H9 (cell line): ENCODE results near the gene FGA. TPM values are rescaled to one million over a fixed set of nuclear protein-coding genes. Genes with fewer than 3 reads are reported as not detected.

Experiments
- DNase-seq: peaks from one replicate; pipeline ENCODE4 v3.0.0-alpha.2; 2017
- H2AFZ ChIP-seq: one replicate; pipeline ENCODE4 v1.6.1; 2013; ENCODE audit warnings: mild to moderate bottlenecking, low read length, control low read depth, moderate library complexity
- H2AK5ac ChIP-seq: 2 replicates; pipeline ENCODE4 v1.6.1; 2013; ENCODE audit warnings: low read length, control low read depth, mixed read lengths; ENCODE audit not compliant: insufficient read length
- H2BK120ac ChIP-seq: one replicate; pipeline ENCODE4 v1.6.1; 2013; ENCODE audit warnings: low read depth, mild to moderate bottlenecking, low read length, control low read depth, inconsistent platforms; ENCODE audit not compliant: poor library complexity, severe bottlenecking
- H2BK12ac ChIP-seq: 2 replicates; pipeline ENCODE4 v1.6.1; 2013; ENCODE audit warnings: low read length, control low read depth, mixed read lengths, low read depth; ENCODE audit not compliant: insufficient read length
- H2BK15ac ChIP-seq: 2 replicates; pipeline ENCODE4 v1.6.1; 2013; ENCODE audit warnings: low read depth, low read length, control low read depth
- H2BK20ac ChIP-seq: one replicate; pipeline ENCODE4 v1.6.1; 2013; ENCODE audit warnings: low read depth, mild to moderate bottlenecking, low read length, control low read depth, inconsistent platforms; ENCODE audit not compliant: poor library complexity, severe bottlenecking
- H2BK5ac ChIP-seq: 2 replicates; pipeline ENCODE4 v1.6.1; 2013; ENCODE audit warnings: low read length, control low read depth, mixed read lengths; ENCODE audit not compliant: insufficient read length
- H3K14ac ChIP-seq: 2 replicates; pipeline ENCODE4 v1.6.1; 2013; ENCODE audit warnings: low read length, control low read depth; ENCODE audit not compliant: insufficient read depth
- H3K18ac ChIP-seq: 2 replicates; pipeline ENCODE4 v1.6.1; 2013; ENCODE audit warnings: low read depth, mild to moderate bottlenecking, mixed read lengths, low read length, control low read depth; ENCODE audit not compliant: insufficient read length
- H3K23ac ChIP-seq: 2 replicates; pipeline ENCODE4 v1.6.1; 2013; ENCODE audit warnings: low read length, control low read depth, mixed read lengths, low read depth; ENCODE audit not compliant: insufficient read length
- H3K23me2 ChIP-seq: 2 replicates; pipeline ENCODE4 v1.6.1; 2013; ENCODE audit warnings: low read depth, mild to moderate bottlenecking, mixed read lengths, low read length, control low read depth; ENCODE audit not compliant: insufficient read length, poor library complexity, severe bottlenecking
- H3K27ac ChIP-seq: 2 replicates; pipeline ENCODE4 v1.5.1; 2013; ENCODE audit warnings: low read length, control low read depth, mixed read lengths, low read depth; ENCODE audit not compliant: insufficient read length
- H3K27me3 ChIP-seq: 2 replicates; pipeline ENCODE4 v1.6.1; 2013; ENCODE audit warnings: low read length, control low read depth, inconsistent platforms; ENCODE audit not compliant: insufficient read depth
- H3K4ac ChIP-seq: 2 replicates; pipeline ENCODE4 v1.6.1; 2013; ENCODE audit warnings: low read depth, mild to moderate bottlenecking, control low read depth, inconsistent platforms, low read length, moderate library complexity
- H3K4me1 ChIP-seq: 2 replicates; pipeline ENCODE4 v1.6.1; 2013; ENCODE audit warnings: low read length, control low read depth, inconsistent platforms; ENCODE audit not compliant: insufficient read depth
- H3K4me2 ChIP-seq: 2 replicates; pipeline ENCODE4 v1.6.1; 2013; ENCODE audit warnings: low read length, control low read depth, mixed read lengths; ENCODE audit not compliant: insufficient read length, insufficient read depth
- H3K56ac ChIP-seq: 2 replicates; pipeline ENCODE4 v1.6.1; 2013; ENCODE audit warnings: low read depth, mild to moderate bottlenecking, mixed read lengths, low read length, control low read depth; ENCODE audit not compliant: insufficient read length
- H3K79me1 ChIP-seq: 2 replicates; pipeline ENCODE4 v1.6.1; 2013; ENCODE audit warnings: low read depth, mild to moderate bottlenecking, moderate library complexity, low read length, control low read depth, inconsistent platforms; ENCODE audit not compliant: insufficient read depth, poor library complexity, severe bottlenecking
- H3K79me2 ChIP-seq: 2 replicates; pipeline ENCODE4 v1.6.1; 2013; ENCODE audit warnings: low read length, control low read depth, inconsistent platforms; ENCODE audit not compliant: insufficient read depth
- H3K9ac ChIP-seq: 2 replicates; pipeline ENCODE4 v1.6.1; 2013; ENCODE audit warnings: low read length, control low read depth, mixed read lengths; ENCODE audit not compliant: insufficient read length; ENCODE audit errors: extremely low read depth
- H3K9me3 ChIP-seq: one replicate; pipeline ENCODE4 v1.6.1; 2013; ENCODE audit warnings: low read depth, low read length, inconsistent platforms; ENCODE audit not compliant: control insufficient read depth
- H3T11ph ChIP-seq: one replicate; pipeline ENCODE4 v1.6.1; 2013; ENCODE audit warnings: mild to moderate bottlenecking, low read length, control low read depth, inconsistent platforms
- H4K20me1 ChIP-seq: one replicate; pipeline ENCODE4 v1.6.1; 2013; ENCODE audit not compliant: control insufficient read depth, insufficient read length, insufficient read depth
- H4K5ac ChIP-seq: 2 replicates; pipeline ENCODE4 v1.6.1; 2013; ENCODE audit warnings: low read depth, mild to moderate bottlenecking, mixed read lengths, low read length, control low read depth; ENCODE audit not compliant: insufficient read length
- H4K8ac ChIP-seq: replicated peaks from 2 replicates; pipeline ENCODE4 v1.6.1; 2013; ENCODE audit warnings: low read length, control low read depth, mixed read lengths, low read depth; ENCODE audit not compliant: insufficient read length
- H4K91ac ChIP-seq: 2 replicates; pipeline ENCODE4 v1.6.1; 2013; ENCODE audit warnings: low read depth, mild to moderate bottlenecking, moderate library complexity, mixed read lengths, low read length, control low read depth; ENCODE audit not compliant: insufficient read length
- H3K27ac Mint-ChIP-seq, 3 experiments: 2 replicates in 2 of 3; 3 replicates in 1 of 3; pipeline ENCODE4 v1.8.0; 2020 to 2021; ENCODE audit warnings: mixed read lengths in 3 of 3, mild to moderate bottlenecking in 1 of 3, moderate library complexity in 1 of 3
- H3K27me3 Mint-ChIP-seq: 2 replicates; pipeline ENCODE4 v1.8.0; 2021; ENCODE audit warnings: low read depth, mild to moderate bottlenecking, moderate library complexity, mixed read lengths
- H3K36me3 Mint-ChIP-seq, 3 experiments: 2 replicates in 2 of 3; 3 replicates in 1 of 3; pipeline ENCODE4 v1.8.0; 2020 to 2021; ENCODE audit warnings: low read depth in 3 of 3, mixed read lengths in 3 of 3; ENCODE audit not compliant: insufficient read depth in 1 of 3
- H3K4me1 Mint-ChIP-seq, 2 experiments: 2 replicates each; pipeline ENCODE4 v1.8.0; 2020; ENCODE audit warnings: mixed read lengths in 2 of 2
- H3K4me3 Mint-ChIP-seq, 2 experiments: 2 replicates in 1 of 2; 3 replicates in 1 of 2; pipeline ENCODE4 v1.8.0; 2020 to 2021; ENCODE audit warnings: mild to moderate bottlenecking in 2 of 2, mixed read lengths in 2 of 2, moderate library complexity in 1 of 2
- H3K9me3 Mint-ChIP-seq, 2 experiments: 2 replicates in 1 of 2; 3 replicates in 1 of 2; pipeline ENCODE4 v1.8.0; 2020; ENCODE audit warnings: mild to moderate bottlenecking in 2 of 2, mixed read lengths in 2 of 2, moderate library complexity in 1 of 2
- WGBS: extraction: QIAGEN DNeasy Blood & Tissue Kit; methylation state at CpG from one replicate; pipeline ENCODE4 v1.1.7; 2013; ENCODE audit warnings: missing lambda C conversion rate, low lambda C conversion rate, mixed read lengths; ENCODE audit not compliant: insufficient read length; ENCODE audit errors: extremely low coverage; 5-methylcytosine and 5-hydroxymethylcytosine counted together
- total RNA-seq: library from RNA; stranded (reverse); gene quantifications from 2 replicates; pipeline ENCODE4 v1.2.1, GENCODE V29; 2021
- TF ChIP-seq, protein P1 (sequence below): fragments of 200-600 bp; sonication (generic); conservative IDR thresholded peaks from 3 replicates; pipeline ENCODE4 v1.8.0; 2021; ENCODE audit warnings: antibody characterized with exemption, mild to moderate bottlenecking

FGA gene
- total RNA-seq, 1 experiment from 2014 or later = not detected

DNA sequence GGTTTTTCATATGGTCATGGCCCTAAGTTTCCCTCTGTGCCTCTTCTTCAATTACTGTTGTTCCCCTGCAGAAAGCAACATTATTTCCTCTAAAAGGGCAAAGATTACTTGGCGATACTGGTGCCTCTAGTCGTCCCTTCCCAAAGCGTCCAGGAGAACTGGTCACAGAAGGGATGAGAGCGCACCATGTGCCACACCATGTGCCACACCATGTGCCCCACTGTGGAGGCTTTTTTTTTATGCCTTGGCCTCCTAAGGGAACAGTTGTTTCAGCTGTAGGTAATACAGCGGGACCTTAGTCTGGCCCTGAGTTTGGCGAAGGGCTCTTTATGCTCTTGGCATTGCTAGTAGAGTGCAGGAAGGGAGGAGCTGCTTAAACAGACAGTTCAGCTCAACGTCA, 33.5 kb upstream of the FGA start:
- no peak for DNase-seq
- Mint-ChIP-seq H3K27ac (no peak overlapping the region), H3K4me1 (peaks cover 2 to 5% of the 10 kb centered on the region in 2 experiments; a peak in 3 of 4 replicates), H3K4me3 (no peak overlapping the region), H3K9me3 (no peaks in the 10 kb centered on the region), H3K36me3 (no peaks in the 10 kb centered on the region), H3K27me3 (peaks cover 2% of the 10 kb centered on the region)
- Histone ChIP-seq H3T11ph (no peak overlapping the region), H2BK120ac (no peak overlapping the region), H3K14ac (no peak overlapping the region), H2BK15ac (no peak overlapping the region), H2BK5ac (no peak overlapping the region), H3K27me3 (no peaks in the 10 kb centered on the region; the same call in 1 of the 2 replicates), H3K18ac (no peak overlapping the region), H3K23me2 (peaks cover 7% of the 10 kb centered on the region), H2BK20ac (no peak overlapping the region), H3K27ac (no peak overlapping the region), H3K79me2 (no peaks in the 10 kb centered on the region), H3K23ac (no peak overlapping the region), H4K20me1 (no peaks in the 10 kb centered on the region), H3K4ac (no peak overlapping the region), H2AFZ (no peak overlapping the region), H3K9me3 (no peaks in the 10 kb centered on the region), H2BK12ac (no peak overlapping the region), H2AK5ac (no peak overlapping the region), H3K4me1 (no peaks in the 10 kb centered on the region), H4K8ac (no peak overlapping the region), H4K91ac (no peak overlapping the region), H3K9ac (no peak overlapping the region), H3K79me1 (no peaks in the 10 kb centered on the region), H4K5ac (no peak overlapping the region), H3K4me2 (no peak overlapping the region), H3K56ac (no peak overlapping the region)
- no CpG with 5 or more reads among the region's 7 CpGs for WGBS
- TF ChIP-seq, protein P1, sequence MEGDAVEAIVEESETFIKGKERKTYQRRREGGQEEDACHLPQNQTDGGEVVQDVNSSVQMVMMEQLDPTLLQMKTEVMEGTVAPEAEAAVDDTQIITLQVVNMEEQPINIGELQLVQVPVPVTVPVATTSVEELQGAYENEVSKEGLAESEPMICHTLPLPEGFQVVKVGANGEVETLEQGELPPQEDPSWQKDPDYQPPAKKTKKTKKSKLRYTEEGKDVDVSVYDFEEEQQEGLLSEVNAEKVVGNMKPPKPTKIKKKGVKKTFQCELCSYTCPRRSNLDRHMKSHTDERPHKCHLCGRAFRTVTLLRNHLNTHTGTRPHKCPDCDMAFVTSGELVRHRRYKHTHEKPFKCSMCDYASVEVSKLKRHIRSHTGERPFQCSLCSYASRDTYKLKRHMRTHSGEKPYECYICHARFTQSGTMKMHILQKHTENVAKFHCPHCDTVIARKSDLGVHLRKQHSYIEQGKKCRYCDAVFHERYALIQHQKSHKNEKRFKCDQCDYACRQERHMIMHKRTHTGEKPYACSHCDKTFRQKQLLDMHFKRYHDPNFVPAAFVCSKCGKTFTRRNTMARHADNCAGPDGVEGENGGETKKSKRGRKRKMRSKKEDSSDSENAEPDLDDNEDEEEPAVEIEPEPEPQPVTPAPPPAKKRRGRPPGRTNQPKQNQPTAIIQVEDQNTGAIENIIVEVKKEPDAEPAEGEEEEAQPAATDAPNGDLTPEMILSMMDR = no peak
